IMR-90 (cell line): Measurements from ENCODE around the gene LRRC56.

Source experiments
- CEBPB ChIP-seq: IDR thresholded peaks from 2 replicates; pipeline ENCODE4 v1.6.1; 2012; ENCODE audit warnings: low read depth, low read length, improper control_type of control experiment
- RAD21 ChIP-seq: IDR thresholded peaks from 2 replicates; pipeline ENCODE4 v1.6.1; 2012; ENCODE audit warnings: low read length, improper control_type of control experiment
- TF ChIP-seq, protein P1 (sequence below): conservative IDR thresholded peaks from 2 replicates; pipeline ENCODE4 v1.5.1; 2012; ENCODE audit warnings: mild to moderate bottlenecking, low read depth, low read length, improper control_type of control experiment

DNA sequence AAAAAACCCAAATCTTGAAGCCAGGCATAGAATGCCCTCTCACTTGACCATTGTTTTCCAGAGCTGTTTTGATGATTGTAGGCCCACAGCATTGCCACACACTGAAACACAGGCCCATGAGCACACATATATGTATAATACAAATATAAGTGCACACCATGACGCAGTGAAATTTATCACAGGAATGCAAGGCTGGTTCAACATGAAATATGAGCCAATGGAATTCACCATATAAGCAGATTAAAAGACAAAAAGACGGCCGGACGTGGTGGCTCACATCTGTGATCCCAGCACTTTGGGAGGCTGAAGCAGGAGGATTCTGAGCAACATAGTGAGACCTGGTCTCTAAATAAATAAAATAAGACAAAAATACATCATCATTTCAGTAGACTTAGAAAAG, 20.9 kb upstream of the LRRC56 start:
- TF ChIP-seq, protein P1, sequence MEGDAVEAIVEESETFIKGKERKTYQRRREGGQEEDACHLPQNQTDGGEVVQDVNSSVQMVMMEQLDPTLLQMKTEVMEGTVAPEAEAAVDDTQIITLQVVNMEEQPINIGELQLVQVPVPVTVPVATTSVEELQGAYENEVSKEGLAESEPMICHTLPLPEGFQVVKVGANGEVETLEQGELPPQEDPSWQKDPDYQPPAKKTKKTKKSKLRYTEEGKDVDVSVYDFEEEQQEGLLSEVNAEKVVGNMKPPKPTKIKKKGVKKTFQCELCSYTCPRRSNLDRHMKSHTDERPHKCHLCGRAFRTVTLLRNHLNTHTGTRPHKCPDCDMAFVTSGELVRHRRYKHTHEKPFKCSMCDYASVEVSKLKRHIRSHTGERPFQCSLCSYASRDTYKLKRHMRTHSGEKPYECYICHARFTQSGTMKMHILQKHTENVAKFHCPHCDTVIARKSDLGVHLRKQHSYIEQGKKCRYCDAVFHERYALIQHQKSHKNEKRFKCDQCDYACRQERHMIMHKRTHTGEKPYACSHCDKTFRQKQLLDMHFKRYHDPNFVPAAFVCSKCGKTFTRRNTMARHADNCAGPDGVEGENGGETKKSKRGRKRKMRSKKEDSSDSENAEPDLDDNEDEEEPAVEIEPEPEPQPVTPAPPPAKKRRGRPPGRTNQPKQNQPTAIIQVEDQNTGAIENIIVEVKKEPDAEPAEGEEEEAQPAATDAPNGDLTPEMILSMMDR: no peak
- TF ChIP-seq RAD21 (no peak), CEBPB (no peak)
